Measurements from ENCODE around the gene CDR2L.
"Not testable (repeated sequence)": the region's sequence is repeated elsewhere in the genome, so short reads cannot be mapped to it uniquely, and the experiment has no call there.

Gene CDR2L

GRCh38 chr17:75033346-75034235, 46.2 kb downstream of the CDR2L start:
- TF ChIP-seq, protein P1, sequence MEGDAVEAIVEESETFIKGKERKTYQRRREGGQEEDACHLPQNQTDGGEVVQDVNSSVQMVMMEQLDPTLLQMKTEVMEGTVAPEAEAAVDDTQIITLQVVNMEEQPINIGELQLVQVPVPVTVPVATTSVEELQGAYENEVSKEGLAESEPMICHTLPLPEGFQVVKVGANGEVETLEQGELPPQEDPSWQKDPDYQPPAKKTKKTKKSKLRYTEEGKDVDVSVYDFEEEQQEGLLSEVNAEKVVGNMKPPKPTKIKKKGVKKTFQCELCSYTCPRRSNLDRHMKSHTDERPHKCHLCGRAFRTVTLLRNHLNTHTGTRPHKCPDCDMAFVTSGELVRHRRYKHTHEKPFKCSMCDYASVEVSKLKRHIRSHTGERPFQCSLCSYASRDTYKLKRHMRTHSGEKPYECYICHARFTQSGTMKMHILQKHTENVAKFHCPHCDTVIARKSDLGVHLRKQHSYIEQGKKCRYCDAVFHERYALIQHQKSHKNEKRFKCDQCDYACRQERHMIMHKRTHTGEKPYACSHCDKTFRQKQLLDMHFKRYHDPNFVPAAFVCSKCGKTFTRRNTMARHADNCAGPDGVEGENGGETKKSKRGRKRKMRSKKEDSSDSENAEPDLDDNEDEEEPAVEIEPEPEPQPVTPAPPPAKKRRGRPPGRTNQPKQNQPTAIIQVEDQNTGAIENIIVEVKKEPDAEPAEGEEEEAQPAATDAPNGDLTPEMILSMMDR (IDR thresholded peaks at IDR 0.05; ENCODE audit: insufficient read depth, low read depth, low read length, missing control alignments): no peak
- DNase-seq (ENCODE audit: low read depth): peak; percentile 87
- peak overlapping the region; percentile 76 for H3K4me3 ChIP-seq (ENCODE audit: low read length)

DNA sequence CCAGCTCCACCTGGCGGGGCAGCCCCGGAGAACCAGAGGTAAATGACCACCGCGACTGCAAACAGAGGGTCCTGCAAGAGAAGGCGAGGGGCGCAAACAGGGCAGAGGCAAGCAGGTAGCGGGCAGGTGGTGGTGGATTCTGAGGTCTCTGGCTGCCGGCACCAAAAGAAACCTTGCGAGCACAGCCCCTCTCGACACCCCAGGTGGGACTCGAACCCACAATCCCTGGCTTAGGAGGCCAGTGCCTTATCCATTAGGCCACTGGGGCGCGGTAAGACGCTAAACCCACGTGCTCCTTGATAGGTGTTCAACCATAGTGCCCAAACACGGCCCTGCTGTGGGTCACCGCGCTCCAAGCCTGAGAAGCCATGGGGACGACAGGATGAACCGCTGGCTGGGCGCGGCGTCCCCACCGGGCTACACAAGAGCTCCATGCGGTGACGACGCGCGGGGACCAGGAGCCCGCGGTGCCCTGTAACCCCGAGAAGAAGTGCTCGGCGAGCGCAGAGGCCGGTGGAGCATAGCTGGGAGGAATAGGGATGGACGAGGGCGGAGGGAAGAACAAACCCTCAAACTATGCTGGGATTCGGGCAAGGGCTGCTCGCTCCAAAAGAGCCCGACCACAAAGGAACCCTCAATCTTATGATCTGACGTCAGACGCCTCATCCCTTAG, 46.9 kb downstream of the CDR2L start:
- TF ChIP-seq, protein P1 (IDR thresholded peaks at IDR 0.05; ENCODE audit: insufficient read depth, low read depth, low read length, missing control alignments): peak; percentile 26
- peak; percentile 88 for DNase-seq (ENCODE audit: low read depth)
- peak overlapping the region; percentile 76 for H3K4me3 ChIP-seq (ENCODE audit: low read length)

GRCh38 chr17:75036643-75037268, 49.3 kb downstream of the CDR2L start:
- DNase-seq (ENCODE audit: low read depth): peak; percentile 74
- TF ChIP-seq, protein P1 (IDR thresholded peaks at IDR 0.05; ENCODE audit: insufficient read depth, low read depth, low read length, missing control alignments): no peak
- H3K4me3 ChIP-seq (ENCODE audit: low read length): no peak overlapping the region

- DNase-seq (ENCODE audit: low read depth): no peak
- TF ChIP-seq, protein P1 (IDR thresholded peaks at IDR 0.05; ENCODE audit: insufficient read depth, low read depth, low read length, missing control alignments): no peak
Measured at GRCh38 chr17:75039238-75039637, 51.8 kb downstream of the CDR2L start.

DNA sequence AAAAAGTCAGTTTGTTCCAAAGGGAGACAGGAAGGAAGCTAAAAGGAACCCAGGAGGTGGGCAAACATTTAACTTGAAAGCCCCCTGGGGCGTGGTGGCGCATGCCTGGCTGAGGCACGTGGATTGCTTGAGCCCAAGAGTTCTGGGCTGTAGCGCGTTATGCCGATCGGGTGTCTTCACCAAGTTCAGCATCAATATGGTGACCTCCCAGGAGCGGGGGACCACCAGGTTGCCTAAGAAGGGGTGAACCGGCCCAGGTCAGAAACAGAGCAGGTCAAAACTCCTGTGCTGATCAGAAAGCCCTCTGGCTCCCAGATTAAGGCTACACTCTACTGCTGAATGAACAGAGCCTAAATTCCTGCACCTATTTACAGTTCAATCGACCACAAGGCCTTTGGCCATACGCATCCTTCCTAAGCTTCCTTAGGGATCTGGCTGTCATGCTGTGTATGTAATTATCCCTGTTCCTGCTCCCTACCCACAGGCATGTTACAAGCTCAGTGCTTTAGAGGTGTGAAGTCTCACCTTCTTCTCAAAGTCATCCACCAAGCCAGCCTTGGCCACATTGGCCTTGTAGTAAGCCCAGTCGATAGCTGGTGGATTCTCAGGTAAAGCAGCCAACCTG, 54.3 kb downstream of the CDR2L start:
- no peak overlapping the region for H3K4me3 ChIP-seq (ENCODE audit: low read length)
- DNase-seq (ENCODE audit: low read depth): no peak
- TF ChIP-seq, protein P1 (IDR thresholded peaks at IDR 0.05; ENCODE audit: insufficient read depth, low read depth, low read length, missing control alignments): no peak

More at GRCh38 chr17:75039238-75039637, 51.8 kb downstream of the CDR2L start:
- H3K4me3 ChIP-seq (ENCODE audit: low read length): no peak overlapping the region

- not testable (repeated sequence) for DNase-seq (ENCODE audit: low read depth); H3K4me3 ChIP-seq (ENCODE audit: low read length)
Measured at GRCh38 chr17:75043789-75044188, 56.4 kb downstream of the CDR2L start.

DNA sequence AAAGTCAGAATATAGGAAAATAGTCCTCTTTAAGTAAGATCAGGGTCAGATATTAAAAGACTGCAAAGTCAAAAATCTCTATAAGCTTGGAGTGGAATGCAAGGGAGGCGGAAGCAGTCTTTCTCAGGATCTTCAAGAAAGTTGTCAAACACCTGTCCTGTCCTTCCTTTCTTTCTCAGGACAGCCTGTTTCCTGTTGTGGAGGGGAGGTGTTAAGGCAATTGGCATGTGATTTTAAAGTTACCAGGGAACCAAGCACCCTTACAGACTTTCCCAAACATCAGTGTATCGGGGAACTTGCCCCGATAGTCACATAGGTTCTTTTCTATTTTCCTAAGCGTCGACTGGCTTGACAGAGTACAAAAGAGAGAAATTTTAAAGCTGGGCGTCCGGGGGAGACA, 57.3 kb downstream of the CDR2L start:
- DNase-seq (ENCODE audit: low read depth): no peak
- TF ChIP-seq, protein P1 (IDR thresholded peaks at IDR 0.05; ENCODE audit: insufficient read depth, low read depth, low read length, missing control alignments): no peak

DNA sequence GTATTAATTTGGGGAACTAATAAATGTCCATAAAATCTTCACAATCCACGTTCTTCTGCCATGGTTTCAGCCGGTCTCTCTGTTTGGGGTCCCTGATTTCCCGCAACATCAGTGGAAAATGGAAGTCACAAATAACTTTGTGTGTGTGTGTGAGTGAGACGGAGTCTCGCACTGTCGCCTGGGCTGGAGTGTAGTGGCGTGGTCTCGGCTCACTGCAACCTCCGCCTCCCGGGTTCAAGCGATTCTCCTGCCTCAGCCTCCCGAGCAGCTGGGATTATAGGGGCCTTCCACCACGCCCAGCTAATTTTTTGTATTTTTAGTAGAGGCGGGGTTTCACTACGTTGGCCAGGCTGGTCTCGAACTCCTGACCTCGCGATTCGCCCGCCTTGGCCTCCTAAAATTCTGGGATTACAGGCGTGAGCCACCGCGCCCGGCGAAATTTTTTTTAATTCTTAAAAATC, 58.5 kb downstream of the CDR2L start:
- DNase-seq (ENCODE audit: low read depth): not testable (repeated sequence)
- peak overlapping the region; percentile 95 for H3K4me3 ChIP-seq (ENCODE audit: low read length)

More for the DNA sequence above, 57.3 kb downstream of the CDR2L start:
- H3K4me3 ChIP-seq (ENCODE audit: low read length): no peak overlapping the region
